ENCODE data around the gene SEMA3F.

DNA sequence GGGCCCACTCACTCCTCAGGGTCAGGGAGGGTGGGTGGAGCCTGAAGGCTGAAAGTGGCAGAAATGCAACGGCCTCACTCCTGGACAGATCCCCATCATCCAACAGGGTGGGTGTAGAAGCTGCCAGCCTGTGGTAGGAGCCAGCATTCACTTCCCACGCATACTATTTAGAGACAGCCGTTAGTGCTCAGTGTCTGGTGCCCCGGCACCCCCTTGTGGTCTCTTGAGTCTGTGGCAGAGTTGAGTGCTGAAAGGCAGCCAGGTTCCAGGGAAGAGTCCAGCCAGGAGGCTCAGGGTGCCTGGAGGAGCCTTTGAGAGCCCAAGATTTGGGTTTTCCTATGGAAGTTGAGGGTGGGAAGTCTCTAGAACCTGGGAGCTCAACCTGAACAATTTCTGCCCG, 34.1 kb downstream of the SEMA3F start:
- TF ChIP-seq, protein P1, sequence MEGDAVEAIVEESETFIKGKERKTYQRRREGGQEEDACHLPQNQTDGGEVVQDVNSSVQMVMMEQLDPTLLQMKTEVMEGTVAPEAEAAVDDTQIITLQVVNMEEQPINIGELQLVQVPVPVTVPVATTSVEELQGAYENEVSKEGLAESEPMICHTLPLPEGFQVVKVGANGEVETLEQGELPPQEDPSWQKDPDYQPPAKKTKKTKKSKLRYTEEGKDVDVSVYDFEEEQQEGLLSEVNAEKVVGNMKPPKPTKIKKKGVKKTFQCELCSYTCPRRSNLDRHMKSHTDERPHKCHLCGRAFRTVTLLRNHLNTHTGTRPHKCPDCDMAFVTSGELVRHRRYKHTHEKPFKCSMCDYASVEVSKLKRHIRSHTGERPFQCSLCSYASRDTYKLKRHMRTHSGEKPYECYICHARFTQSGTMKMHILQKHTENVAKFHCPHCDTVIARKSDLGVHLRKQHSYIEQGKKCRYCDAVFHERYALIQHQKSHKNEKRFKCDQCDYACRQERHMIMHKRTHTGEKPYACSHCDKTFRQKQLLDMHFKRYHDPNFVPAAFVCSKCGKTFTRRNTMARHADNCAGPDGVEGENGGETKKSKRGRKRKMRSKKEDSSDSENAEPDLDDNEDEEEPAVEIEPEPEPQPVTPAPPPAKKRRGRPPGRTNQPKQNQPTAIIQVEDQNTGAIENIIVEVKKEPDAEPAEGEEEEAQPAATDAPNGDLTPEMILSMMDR (IDR thresholded peaks at IDR 0.05; ENCODE audit: insufficient read depth, low read length, poor library complexity, severe bottlenecking) = peak; percentile 45
- TF ChIP-seq EZH2phosphoT487 (conservative IDR thresholded peaks at IDR 0.05; ENCODE audit: low read length) = no peak

Measured in SU-DHL-6 (cell line).